NAMALWA (cell line): ENCODE results near the gene RPL11.
"Not testable (repeated sequence)": the region's sequence is repeated elsewhere in the genome, so short reads cannot be mapped to it uniquely, and the experiment has no call there.

Experiments
- DNase-seq: peaks from one replicate; pipeline ENCODE4 v3.0.0-alpha.2; 2015; ENCODE audit warnings: low spot score

RPL11 gene

GRCh38 chr1:23691499-23692307 is at the start of gene RPL11:
TSS of gene RPL11 (plus strand) at chr1:23691806. CDS start at chr1:23691824, 18 bp downstream.
- peak; percentile 95 for DNase-seq

GRCh38 chr1:23643736-23644554 is 47.7 kb upstream of the RPL11 start:
- DNase-seq = no peak

GRCh38 chr1:23644555-23644866 is 47.1 kb upstream of the RPL11 start:
- no peak for DNase-seq

GRCh38 chr1:23645338-23645737 is 46.3 kb upstream of the RPL11 start:
- DNase-seq = no peak

GRCh38 chr1:23646091-23646490 is 45.5 kb upstream of the RPL11 start:
- DNase-seq = no peak

GRCh38 chr1:23646541-23646940 is 45.1 kb upstream of the RPL11 start:
- no peak for DNase-seq

GRCh38 chr1:23648576-23648975 is 43.0 kb upstream of the RPL11 start:
- peak; percentile 76 for DNase-seq

GRCh38 chr1:23649157-23649556 is 42.4 kb upstream of the RPL11 start:
- not testable (repeated sequence) for DNase-seq

GRCh38 chr1:23650344-23650990 is 41.1 kb upstream of the RPL11 start:
- no peak for DNase-seq

- no peak for DNase-seq
Observed at GRCh38 chr1:23651069-23651808, 40.4 kb upstream of the RPL11 start.

- peak; percentile 80 for DNase-seq
Observed at GRCh38 chr1:23657659-23658275, 33.8 kb upstream of the RPL11 start.

GRCh38 chr1:23660671-23661070 is 30.9 kb upstream of the RPL11 start:
- DNase-seq = no peak

GRCh38 chr1:23661887-23662286 is 29.7 kb upstream of the RPL11 start:
- no peak for DNase-seq

- peak; percentile 82 for DNase-seq
Observed at GRCh38 chr1:23664837-23665795, 26.5 kb upstream of the RPL11 start.

- peak; percentile 50 for DNase-seq
Observed at GRCh38 chr1:23667411-23667810, 24.2 kb upstream of the RPL11 start.

- no peak for DNase-seq
Observed at GRCh38 chr1:23670709-23671108, 20.9 kb upstream of the RPL11 start.

GRCh38 chr1:23673086-23673813 is 18.4 kb upstream of the RPL11 start:
- peak; percentile 62 for DNase-seq

GRCh38 chr1:23679815-23680214 is 11.8 kb upstream of the RPL11 start:
- no peak for DNase-seq

- no peak for DNase-seq
Observed at GRCh38 chr1:23682946-23683345, 8.7 kb upstream of the RPL11 start.

GRCh38 chr1:23684415-23684814 is 7.2 kb upstream of the RPL11 start:
- no peak for DNase-seq
